PC-3 (cell line): Measurements from ENCODE around the gene EFHC1. TPM values are rescaled to one million over a fixed set of nuclear protein-coding genes. Genes with fewer than 3 reads are reported as not detected.

Source experiments
- ATAC-seq: fragments of 200-7000 bp; cut with Tn5 transposase; 2 replicates; pipeline ENCODE4 v1.9.1; 2020; ENCODE audit warnings: mild to moderate bottlenecking, moderate library complexity
- BruUV-seq: library from RNA; stranded (reverse); fragments of 400-500 nt; replicated peaks from 2 replicates; lab custom pipeline; 2021; lab: Mats Ljungman, UMichigan
- CTCF ChIA-PET: fragments of 300-600 bp; sonication (Branson Sonifier 250); formaldehyde crosslinking; loops from one replicate; lab custom pipeline; 2022; ENCODE audit warnings: antibody characterized with exemption; lab: Charles Lee
- POLR2A ChIA-PET: fragments of 300-600 bp; sonication (Branson Sonifier 250); formaldehyde crosslinking; loops from one replicate; lab custom pipeline; 2022; ENCODE audit warnings: antibody characterized with exemption; ENCODE audit not compliant: unreplicated experiment; lab: Charles Lee
- DNase-seq: peaks from one replicate; pipeline ENCODE4 v3.0.0-alpha.2; 2015
- H2AFZ ChIP-seq: fragments of 300-600 bp; sonication (generic); 2 replicates; pipeline ENCODE4 v1.6.0; 2016; ENCODE audit warnings: antibody characterized with exemption, low read length
- H3F3A ChIP-seq: fragments of 300-600 bp; sonication (generic); one replicate; pipeline ENCODE4 v1.6.0; 2017; ENCODE audit warnings: antibody characterized with exemption, low read length, control low read depth, mild to moderate bottlenecking; ENCODE audit not compliant: unreplicated experiment
- H3K27ac ChIP-seq: fragments of 300-600 bp; sonication (generic); 2 replicates; pipeline ENCODE4 v1.5.1; 2016; ENCODE audit warnings: mild to moderate bottlenecking, low read length
- H3K27me3 ChIP-seq: fragments of 300-600 bp; sonication (generic); 2 replicates; pipeline ENCODE4 v1.6.1; 2016; ENCODE audit warnings: low read length, mixed read lengths
- H3K36me3 ChIP-seq: fragments of 300-600 bp; sonication (generic); 2 replicates; pipeline ENCODE4 v1.6.1; 2016; ENCODE audit warnings: low read depth, mixed run types, low read length, mixed read lengths
- H3K4me1 ChIP-seq: fragments of 300-600 bp; sonication (generic); 2 replicates; pipeline ENCODE4 v1.5.1; 2016; ENCODE audit warnings: low read length; ENCODE audit not compliant: insufficient read depth
- H3K4me2 ChIP-seq: fragments of 300-600 bp; sonication (generic); 2 replicates; pipeline ENCODE4 v1.6.0; 2016; ENCODE audit warnings: low read length
- H3K4me3 ChIP-seq: fragments of 300-600 bp; sonication (generic); 2 replicates; pipeline ENCODE4 v1.5.1; 2016; ENCODE audit warnings: mild to moderate bottlenecking, low read length, mixed read lengths
- H3K79me2 ChIP-seq: fragments of 300-600 bp; sonication (generic); 2 replicates; pipeline ENCODE4 v1.6.1; 2017; ENCODE audit warnings: low read length, mixed read lengths
- H3K9ac ChIP-seq: fragments of 300-600 bp; sonication (generic); 2 replicates; pipeline ENCODE4 v1.6.0; 2016; ENCODE audit warnings: mild to moderate bottlenecking, low read length
- H3K9me2 ChIP-seq: fragments of 300-600 bp; sonication (generic); replicated peaks from 2 replicates; pipeline ENCODE4 v1.6.1; 2016; ENCODE audit warnings: mixed run types, low read length, mixed read lengths
- H3K9me3 ChIP-seq: fragments of 300-600 bp; sonication (generic); 2 replicates; pipeline ENCODE4 v1.6.1; 2016; ENCODE audit warnings: low read length, mixed read lengths
- H4K20me1 ChIP-seq: fragments of 300-600 bp; sonication (generic); 2 replicates; pipeline ENCODE4 v1.6.1; 2016; ENCODE audit warnings: low read length, mixed read lengths
- EZH2 ChIP-seq: fragments of 300-600 bp; sonication (generic); IDR thresholded peaks from one replicate; pipeline ENCODE4 v1.6.1; 2017; ENCODE audit warnings: antibody characterized with exemption, mild to moderate bottlenecking, low read length; ENCODE audit not compliant: unreplicated experiment
- EZH2phosphoT487 ChIP-seq: fragments of 300-600 bp; sonication (generic); IDR thresholded peaks from 2 replicates; pipeline ENCODE4 v1.6.1; 2018; ENCODE audit warnings: mild to moderate bottlenecking, antibody characterized with exemption, low read length, borderline replicate concordance
- intact Hi-C: fragments of 100-400 bp; cut with micrococcal nuclease; formaldehyde crosslinking; loops from 2 replicates; pipeline ENCODE4 v1.9.0; 2023
- total RNA-seq: library from RNA; depleted of rRNA; stranded (reverse); fragments of >200 nt; gene quantifications from 2 replicates; pipeline ENCODE4 v1.2.3, GENCODE V29; 2014
- TF ChIP-seq, protein P1 (sequence below): fragments of 300-600 bp; sonication (generic); conservative IDR thresholded peaks from 2 replicates; pipeline ENCODE4 v1.5.1; 2017; ENCODE audit warnings: antibody characterized with exemption, low read depth, mild to moderate bottlenecking, low read length

EFHC1 gene
- total RNA-seq, 1 experiment from 2014 or later: 22.4 TPM

DNA sequence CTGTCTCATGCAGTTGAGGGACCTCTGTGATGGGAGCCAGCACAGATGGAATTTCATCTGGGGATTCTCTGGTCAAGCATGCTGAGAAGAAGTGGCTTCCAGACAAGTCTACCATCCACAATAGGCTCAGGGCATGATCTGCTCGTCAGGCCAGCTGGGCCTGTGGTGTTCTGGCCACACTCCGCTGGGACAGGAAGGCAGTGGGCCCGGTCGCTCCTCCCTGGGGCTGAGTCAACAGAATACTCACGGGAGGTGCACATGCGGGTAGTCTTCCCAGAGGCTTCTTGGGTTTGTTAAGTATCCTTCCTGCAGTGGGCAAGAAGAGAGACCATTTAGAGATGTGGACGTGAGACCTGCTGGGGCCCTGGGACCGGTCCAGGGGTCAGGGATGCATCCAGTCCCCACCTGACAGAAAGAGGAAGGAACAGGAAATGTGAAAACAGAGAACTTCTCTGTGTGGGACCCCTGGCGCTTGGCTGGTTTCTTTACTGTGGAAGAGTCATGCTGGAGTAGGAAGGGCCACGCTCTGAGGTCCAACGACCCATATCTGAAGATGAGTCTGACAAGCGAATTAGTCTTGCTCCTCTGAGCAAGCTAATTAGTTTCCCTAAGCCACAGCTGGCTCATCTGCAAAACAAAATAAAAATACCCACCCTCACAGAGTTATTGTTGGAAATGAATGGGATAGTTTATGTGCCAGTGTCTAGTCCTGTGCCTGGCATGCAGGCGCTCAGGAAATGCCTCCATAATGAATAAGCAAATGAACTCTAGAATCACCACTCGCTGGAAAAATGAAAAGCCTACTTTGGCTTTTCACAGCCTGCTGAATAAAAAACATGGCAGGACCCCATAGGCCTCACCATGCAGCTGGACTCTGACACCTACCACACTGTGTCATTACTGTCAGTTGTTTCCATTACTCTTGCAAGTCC lies 89.4 kb downstream of the EFHC1 start:
- BruUV-seq: no TSS peak
- Histone ChIP-seq H3K36me3 (peaks cover 15% of the 10 kb centered on the region), H3K27me3 (no peaks in the 10 kb centered on the region), H3K9me3 (no peaks in the 10 kb centered on the region), H3K4me3 (no peak overlapping the region), H4K20me1 (no peaks in the 10 kb centered on the region), H3K4me1 (peaks cover 34% of the 10 kb centered on the region), H3F3A (no peaks in the 10 kb centered on the region), H3K9ac (no peak overlapping the region), H3K9me2 (no peaks in the 10 kb centered on the region), H2AFZ (no peak overlapping the region), H3K27ac (no peak overlapping the region), H3K4me2 (no peak overlapping the region), H3K79me2 (no peaks in the 10 kb centered on the region)
- intact Hi-C loops: no loop called here
- ATAC-seq (no peak), DNase-seq (no peak)
- no peak for TF ChIP-seq EZH2phosphoT487
- TF ChIP-seq, protein P1, sequence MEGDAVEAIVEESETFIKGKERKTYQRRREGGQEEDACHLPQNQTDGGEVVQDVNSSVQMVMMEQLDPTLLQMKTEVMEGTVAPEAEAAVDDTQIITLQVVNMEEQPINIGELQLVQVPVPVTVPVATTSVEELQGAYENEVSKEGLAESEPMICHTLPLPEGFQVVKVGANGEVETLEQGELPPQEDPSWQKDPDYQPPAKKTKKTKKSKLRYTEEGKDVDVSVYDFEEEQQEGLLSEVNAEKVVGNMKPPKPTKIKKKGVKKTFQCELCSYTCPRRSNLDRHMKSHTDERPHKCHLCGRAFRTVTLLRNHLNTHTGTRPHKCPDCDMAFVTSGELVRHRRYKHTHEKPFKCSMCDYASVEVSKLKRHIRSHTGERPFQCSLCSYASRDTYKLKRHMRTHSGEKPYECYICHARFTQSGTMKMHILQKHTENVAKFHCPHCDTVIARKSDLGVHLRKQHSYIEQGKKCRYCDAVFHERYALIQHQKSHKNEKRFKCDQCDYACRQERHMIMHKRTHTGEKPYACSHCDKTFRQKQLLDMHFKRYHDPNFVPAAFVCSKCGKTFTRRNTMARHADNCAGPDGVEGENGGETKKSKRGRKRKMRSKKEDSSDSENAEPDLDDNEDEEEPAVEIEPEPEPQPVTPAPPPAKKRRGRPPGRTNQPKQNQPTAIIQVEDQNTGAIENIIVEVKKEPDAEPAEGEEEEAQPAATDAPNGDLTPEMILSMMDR: no peak
- TF ChIP-seq EZH2: no peak
- POLR2A ChIA-PET: no interaction called here
- CTCF ChIA-PET: no interaction called here

DNA sequence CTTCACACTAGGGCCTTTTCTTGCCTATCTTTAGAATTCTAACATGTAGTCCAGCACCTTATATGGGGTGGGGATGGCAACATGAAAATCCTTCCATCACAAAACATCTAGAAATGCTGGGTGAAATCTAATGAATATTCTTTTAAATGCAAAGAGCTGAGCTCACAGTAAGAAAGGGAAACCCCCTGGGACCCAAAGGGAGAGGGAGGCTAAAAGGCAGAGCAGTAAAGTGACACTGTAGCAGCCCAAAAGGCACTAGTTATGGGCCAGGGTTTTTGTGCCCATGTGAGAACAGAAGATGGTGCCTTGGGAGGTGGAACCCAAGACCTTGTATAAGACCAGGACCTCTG lies 90.0 kb downstream of the EFHC1 start:
- peaks cover 31% of the 10 kb centered on the region for H3K4me1 ChIP-seq
- no peaks in the 10 kb centered on the region for H4K20me1 ChIP-seq
- H3K9me2 ChIP-seq: no peaks in the 10 kb centered on the region
- no peak overlapping the region for H3K9ac ChIP-seq
- H2AFZ ChIP-seq: no peak overlapping the region
- ATAC-seq: no peak
- no peak overlapping the region for H3K27ac ChIP-seq
- no peaks in the 10 kb centered on the region for H3F3A ChIP-seq
- ChIA-PET CTCF (no interaction called here), POLR2A (no interaction called here)
- H3K4me2 ChIP-seq: no peak overlapping the region
- no peaks in the 10 kb centered on the region for H3K79me2 ChIP-seq
- no peaks in the 10 kb centered on the region for H3K27me3 ChIP-seq
- no peak for DNase-seq
- TF ChIP-seq EZH2phosphoT487: no peak
- TF ChIP-seq EZH2: no peak
- TF ChIP-seq, protein P1: no peak
- no peaks in the 10 kb centered on the region for H3K9me3 ChIP-seq
- H3K4me3 ChIP-seq: no peak overlapping the region
- peaks cover 15% of the 10 kb centered on the region for H3K36me3 ChIP-seq
- intact Hi-C loops: no loop called here
- BruUV-seq: no TSS peak

DNA sequence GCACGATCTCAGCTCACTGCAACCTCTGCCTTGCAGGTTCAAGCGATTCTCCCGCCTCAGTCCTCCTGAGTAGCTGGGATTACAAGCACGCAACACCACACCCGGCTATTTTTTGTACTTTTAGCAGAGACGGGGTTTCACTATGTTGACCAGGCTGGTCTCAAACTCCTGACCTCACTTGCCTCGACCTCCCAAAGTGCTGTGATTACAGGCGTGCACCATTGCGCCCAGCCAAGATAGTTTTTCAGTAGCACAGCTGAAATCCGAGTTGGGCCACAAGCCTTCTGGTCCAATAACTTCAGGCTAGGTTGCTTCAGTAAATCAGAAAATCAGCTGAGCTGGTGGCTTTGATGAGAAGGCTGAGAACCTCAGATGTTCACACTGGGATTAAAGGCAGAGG lies 91.0 kb downstream of the EFHC1 start:
- Histone ChIP-seq H3K9me2 (no peaks in the 10 kb centered on the region), H4K20me1 (no peaks in the 10 kb centered on the region), H3K27me3 (no peaks in the 10 kb centered on the region), H3K4me3 (no peak overlapping the region), H3K9ac (no peak overlapping the region), H3K9me3 (no peaks in the 10 kb centered on the region), H3F3A (no peaks in the 10 kb centered on the region), H2AFZ (no peak overlapping the region), H3K79me2 (no peaks in the 10 kb centered on the region), H3K36me3 (peaks cover 20% of the 10 kb centered on the region), H3K4me2 (no peak overlapping the region), H3K4me1 (peaks cover 34% of the 10 kb centered on the region), H3K27ac (no peak overlapping the region)
- ChIA-PET POLR2A (no interaction called here), CTCF (no interaction called here)
- no peak for DNase-seq
- TF ChIP-seq EZH2phosphoT487 (no peak), EZH2 (no peak)
- TF ChIP-seq, protein P1: no peak
- no peak for ATAC-seq
- intact Hi-C loops: no loop called here
- no TSS peak for BruUV-seq
